ENCODE data around the gene EDN1. TPM values are rescaled to one million over a fixed set of nuclear protein-coding genes. Genes with fewer than 3 reads are reported as not detected.

The EDN1 gene
- total RNA-seq, result under 0.01 TPM in 1 of 2 replicates, not detected in the other

GRCh38 chr6:12289933-12290820 is at the start of gene EDN1:
Gene EDN1 (plus strand): TSS chr6:12290361. CDS start chr6:12290630, 269 bp downstream.

Small RNAs within 50 kb of the gene (small RNA-seq; reads per million reads assigned to genes)
- gene SUMO2P12, result not detected

Measured in subcutaneous preadipocyte (primary cell).